HG02943 (cell line): ENCODE measurements around the gene DIP2A.

Source experiments
- ATAC-seq: cut with Tn5 transposase; IDR thresholded peaks from one replicate; pipeline ENCODE4 v1.9.1; 2021; ENCODE audit warnings: mild to moderate bottlenecking, low read depth, moderate library complexity; ENCODE audit not compliant: unreplicated experiment

The DIP2A gene

DNA sequence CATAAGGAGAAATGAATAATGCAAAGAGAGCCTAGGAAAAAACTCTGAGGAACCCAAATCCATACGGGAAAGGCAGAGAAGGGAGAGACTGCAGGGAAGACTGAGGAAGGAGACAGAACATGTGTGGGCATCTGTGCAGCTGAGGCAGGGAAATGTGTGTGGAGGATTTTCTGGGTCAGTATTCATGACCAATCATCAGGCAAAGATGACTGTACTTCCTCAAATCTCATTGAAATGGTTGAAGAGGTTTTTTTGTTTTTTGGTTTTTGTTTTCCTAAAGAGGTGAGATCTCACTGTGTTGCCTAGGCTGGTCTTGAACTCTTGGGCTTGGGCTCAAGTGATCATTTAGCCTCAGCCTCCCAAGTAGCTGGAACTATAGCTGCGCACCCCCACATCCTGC, 15.7 kb downstream of the DIP2A start:
- ATAC-seq, result no peak

DNA sequence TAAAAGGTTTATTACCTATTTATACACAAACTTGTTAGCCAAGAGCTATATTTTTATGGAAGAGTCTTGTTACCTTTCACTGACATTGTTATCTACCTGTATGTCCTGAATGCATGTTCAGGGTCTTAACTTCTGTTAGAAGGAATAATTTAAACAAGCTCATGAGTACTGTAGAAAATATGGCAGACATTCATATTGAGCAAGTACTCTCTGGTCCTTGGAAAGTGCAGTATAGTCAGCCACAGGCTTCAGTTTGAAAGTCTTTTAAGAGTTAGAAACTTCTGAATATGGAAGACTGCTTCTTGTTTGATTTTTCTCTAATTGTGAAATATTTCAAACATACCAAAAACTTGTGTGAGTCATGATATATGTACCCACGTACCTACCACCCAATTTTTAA, 16.6 kb downstream of the DIP2A start:
- ATAC-seq, result no peak

DNA sequence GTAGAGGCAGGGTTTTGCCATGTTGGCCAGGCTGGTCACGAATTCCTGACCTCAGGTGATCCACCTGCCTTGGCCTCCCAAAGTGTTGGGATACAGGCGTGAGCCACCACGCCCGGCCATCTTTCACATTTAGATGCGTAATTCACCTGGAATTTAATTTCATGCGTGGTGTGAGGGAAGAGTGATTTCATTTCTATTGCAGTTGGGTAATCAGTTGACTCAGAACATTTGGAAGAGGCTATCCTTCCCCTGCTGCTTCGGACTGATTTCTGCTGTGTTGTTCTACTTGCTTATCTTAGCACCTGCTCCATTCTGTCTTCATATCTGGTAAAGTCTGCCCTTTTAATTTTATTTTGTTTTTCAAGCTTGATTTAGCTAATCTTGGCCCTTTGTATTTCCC, 19.1 kb downstream of the DIP2A start:
- no peak for ATAC-seq

- no peak for ATAC-seq
Observed at GRCh38 chr21:46478910-46479309, 20.2 kb downstream of the DIP2A start.

GRCh38 chr21:46480466-46480865, 21.8 kb downstream of the DIP2A start:
- ATAC-seq, result no peak

DNA sequence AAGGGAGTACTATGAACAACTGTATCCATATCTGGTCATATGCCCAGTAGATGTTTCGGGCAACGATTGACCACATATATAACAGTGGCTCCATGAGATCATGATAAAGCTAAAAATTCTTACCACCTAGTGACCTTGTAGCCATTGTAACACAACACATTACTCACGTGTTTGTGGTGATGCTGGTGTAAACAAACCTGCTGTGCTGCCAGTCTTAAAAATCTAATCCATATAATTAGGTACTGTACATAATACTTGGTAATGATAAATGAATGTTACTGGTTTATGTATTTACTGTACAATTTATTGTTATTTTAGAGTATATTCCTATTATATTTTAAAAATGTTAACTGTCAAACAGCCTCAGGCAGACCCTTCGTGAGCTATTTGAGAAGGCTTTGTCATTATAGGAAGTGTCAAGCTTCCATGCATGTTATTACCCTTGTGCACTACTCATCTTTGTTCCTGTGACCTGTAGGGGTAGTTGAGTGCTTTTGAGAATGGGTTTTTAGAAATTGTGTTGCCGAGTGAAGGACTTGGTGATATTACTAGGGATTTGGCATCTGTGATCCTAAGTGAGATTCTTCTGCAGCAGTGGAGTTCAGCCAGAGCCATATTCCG, 23.6 kb downstream of the DIP2A start:
- ATAC-seq, result no peak

DNA sequence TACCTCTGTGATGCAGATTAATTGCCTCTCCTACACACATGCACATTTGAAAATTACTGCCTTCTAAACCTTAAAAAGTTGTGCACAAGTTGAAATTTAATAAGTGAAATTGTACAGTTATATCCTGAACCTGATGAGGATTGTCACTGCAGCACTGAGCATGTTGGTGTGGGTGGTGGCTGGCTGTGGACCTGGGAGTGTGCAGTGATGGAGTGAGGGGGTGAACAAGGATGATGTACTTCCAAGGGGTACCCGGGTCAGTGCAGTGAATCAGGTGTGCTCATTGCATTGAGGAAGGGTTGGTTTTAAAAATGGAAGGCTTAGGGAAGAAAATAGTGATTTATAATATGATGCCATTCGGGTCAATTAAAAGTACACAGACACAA, 24.1 kb downstream of the DIP2A start:
- ATAC-seq, result no peak

- no peak for ATAC-seq
Observed at GRCh38 chr21:46483300-46484295, 24.9 kb downstream of the DIP2A start.

- no peak for ATAC-seq
Observed at GRCh38 chr21:46486481-46487126, 27.9 kb downstream of the DIP2A start.

DNA sequence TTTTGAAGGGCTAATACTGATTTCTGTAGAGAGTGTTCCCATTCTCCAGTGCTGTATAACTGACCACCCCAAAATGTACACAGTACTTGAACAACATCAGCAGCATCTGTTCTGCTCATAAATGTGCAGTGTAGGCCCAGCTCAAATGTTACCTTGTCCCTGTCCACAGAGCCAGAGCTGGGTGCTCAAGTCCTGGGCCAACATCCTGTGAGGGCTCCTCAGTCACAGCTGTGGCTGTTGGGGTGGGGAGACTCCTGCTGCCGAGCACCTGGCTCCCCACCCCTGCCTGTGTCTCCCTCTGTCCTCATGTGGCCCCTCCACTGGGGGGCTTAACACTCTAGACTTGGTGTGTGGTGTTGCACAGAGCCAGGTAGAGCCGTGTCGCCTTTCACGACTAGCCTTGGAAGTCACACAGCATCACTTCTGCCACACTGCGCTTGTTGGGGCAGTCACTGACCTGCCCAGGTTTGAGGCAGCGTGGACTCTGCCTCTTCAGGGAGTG, 30.5 kb downstream of the DIP2A start:
- ATAC-seq, result no peak

DNA sequence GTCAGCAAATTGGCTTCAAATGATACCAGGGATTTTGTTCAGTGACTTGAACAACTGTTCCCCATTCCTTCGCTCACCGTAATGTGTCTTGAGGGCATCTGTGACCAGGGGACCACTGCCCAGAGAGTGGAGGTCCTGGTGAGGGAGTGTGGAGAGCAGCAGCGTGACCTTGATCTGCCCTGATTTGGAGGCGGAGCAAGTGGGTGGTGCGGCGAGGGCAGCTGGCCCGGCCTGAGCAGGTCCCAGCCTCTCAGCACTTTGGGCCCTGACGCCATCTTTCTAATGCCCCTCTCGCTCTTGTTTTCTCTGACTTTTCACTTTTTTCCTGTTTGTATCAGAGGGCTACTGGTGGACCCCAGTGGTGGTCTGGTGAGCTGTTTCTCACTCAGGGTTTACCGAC, 31.1 kb downstream of the DIP2A start:
- ATAC-seq, result no peak

DNA sequence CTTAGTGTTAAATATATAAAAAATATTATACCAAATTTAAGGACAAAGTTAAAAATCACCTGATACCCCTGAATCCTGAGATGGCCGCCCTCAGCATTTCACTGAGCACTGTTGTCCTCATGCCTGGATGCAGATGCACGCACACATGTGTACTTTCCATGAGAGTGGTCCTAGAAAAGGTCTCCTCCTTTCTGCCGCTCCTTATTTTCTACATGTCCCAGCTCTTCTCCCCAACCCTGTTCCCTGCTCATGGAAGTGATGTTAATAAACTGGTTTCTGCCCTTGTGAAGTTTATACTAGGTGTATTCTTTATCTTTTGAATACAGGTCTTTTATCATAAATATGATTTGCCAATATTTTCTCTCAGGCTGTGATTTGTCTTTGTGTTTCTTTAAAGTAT, 32.9 kb downstream of the DIP2A start:
- ATAC-seq, result no peak

DNA sequence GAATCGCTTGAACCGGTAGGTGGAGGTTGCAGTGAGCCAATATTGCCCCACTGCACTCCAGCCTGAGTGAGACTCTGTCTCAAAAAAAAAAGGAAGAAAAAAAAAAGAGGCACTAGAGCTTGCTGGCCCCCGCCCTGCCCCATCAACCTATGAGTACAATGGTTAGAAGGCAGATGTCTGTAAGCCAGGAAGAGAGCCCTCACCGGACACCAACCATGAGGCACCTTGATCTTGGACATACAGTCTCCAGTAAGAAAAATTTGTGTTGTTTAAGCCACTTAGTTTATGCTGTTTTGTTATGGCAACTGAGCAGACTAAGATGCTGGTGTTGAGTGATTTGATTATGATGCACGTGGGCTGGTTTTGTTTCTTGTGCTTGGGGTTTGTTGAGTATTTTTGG, 34.2 kb downstream of the DIP2A start:
- ATAC-seq, result no peak

GRCh38 chr21:46493828-46494227, 35.1 kb downstream of the DIP2A start:
- no peak for ATAC-seq

- no peak for ATAC-seq
Observed at GRCh38 chr21:46498335-46499050, 39.8 kb downstream of the DIP2A start.

DNA sequence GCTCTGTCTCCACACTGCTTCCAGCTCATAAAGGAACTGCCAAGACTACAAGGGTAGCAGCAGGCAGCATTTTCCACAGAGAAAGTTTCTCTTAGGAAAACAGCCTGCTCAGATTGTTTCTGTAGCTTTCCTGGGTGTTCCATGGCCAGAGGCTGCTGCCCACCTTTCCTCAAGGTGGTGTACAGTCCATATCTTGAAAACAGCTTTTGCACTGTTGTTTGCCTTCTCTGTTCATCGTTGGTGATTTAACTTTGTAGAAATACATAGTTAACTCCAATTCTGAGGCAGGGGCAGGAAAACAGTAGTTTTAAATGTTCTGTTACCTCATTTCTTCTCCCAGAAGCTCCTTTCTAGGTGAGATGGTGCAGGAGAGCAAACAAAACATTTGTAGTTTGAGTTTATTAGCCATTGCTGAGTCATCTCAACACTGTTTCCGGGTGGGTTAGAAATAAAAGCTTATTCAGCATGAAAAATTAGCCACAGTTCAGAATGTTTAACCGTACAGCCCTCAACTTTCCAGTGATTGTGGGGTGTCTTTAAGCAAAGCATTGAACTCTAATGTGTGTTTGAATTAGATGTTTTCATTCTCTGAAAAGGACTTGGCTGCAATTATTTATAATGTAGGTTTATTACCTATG, 41.7 kb downstream of the DIP2A start:
- ATAC-seq, result no peak

- no peak for ATAC-seq
Observed at GRCh38 chr21:46503922-46504550, 45.3 kb downstream of the DIP2A start.

GRCh38 chr21:46504666-46505065, 46.0 kb downstream of the DIP2A start:
- ATAC-seq, result no peak

DNA sequence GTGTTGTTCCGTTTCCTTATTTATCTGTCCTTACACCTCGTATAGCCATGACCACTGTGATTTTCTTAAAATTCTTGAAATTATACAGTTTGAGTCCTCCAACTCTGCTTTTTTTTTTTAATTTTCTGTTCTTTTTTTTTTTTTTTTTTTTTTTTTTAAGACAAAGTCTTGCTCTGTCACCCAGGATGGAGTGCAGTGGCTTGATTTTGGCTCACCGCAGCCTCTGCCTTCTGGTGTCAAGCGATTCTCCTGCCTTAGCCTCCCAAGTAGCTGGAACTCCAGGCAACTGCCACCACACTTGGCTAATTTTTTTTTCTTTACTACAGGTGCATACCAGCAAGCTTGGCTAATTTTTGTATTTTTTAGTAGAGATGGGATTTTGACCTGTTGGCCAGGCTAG, 48.9 kb downstream of the DIP2A start:
- no peak for ATAC-seq
